ENCODE measurements around the gene HAAO.
A peak's percentile ranks its signal among the peaks of the same experiment; 100 is the strongest.

HAAO gene

GRCh38 chr2:42793334-42794270 is 1.2 kb upstream of the HAAO start:
- no peak for DNase-seq (ENCODE audit: low spot score)

- no peak for DNase-seq (ENCODE audit: low spot score)
These were observed 248 bp downstream of the HAAO start for GRCh38 chr2:42792087-42792582.

GRCh38 chr2:42791606-42792005 is 777 bp downstream of the HAAO start:
- no peak for DNase-seq (ENCODE audit: low spot score)

- DNase-seq (ENCODE audit: low spot score) = no peak
These were observed 2.6 kb downstream of the HAAO start for GRCh38 chr2:42789751-42790150.

GRCh38 chr2:42788882-42789281 is 3.5 kb downstream of the HAAO start:
- no peak for DNase-seq (ENCODE audit: low spot score)

GRCh38 chr2:42788478-42788793 is 3.9 kb downstream of the HAAO start:
- DNase-seq (ENCODE audit: low spot score) = no peak

- DNase-seq (ENCODE audit: low spot score) = no peak
These were observed 4.5 kb downstream of the HAAO start for GRCh38 chr2:42787788-42788477.

- no peak for DNase-seq (ENCODE audit: low spot score)
These were observed 5.0 kb downstream of the HAAO start for GRCh38 chr2:42787424-42787787.

- DNase-seq (ENCODE audit: low spot score) = no peak
These were observed 5.6 kb downstream of the HAAO start for GRCh38 chr2:42786561-42787345.

- DNase-seq (ENCODE audit: low spot score) = no peak
These were observed 8.0 kb downstream of the HAAO start for GRCh38 chr2:42784204-42784880.

- DNase-seq (ENCODE audit: low spot score) = no peak
These were observed 8.9 kb downstream of the HAAO start for GRCh38 chr2:42783511-42783910.

- DNase-seq (ENCODE audit: low spot score) = no peak
These were observed 11.2 kb downstream of the HAAO start for GRCh38 chr2:42781181-42781580.

- DNase-seq (ENCODE audit: low spot score) = no peak
These were observed 14.2 kb downstream of the HAAO start for GRCh38 chr2:42777883-42778805.

- no peak for DNase-seq (ENCODE audit: low spot score)
These were observed 16.6 kb downstream of the HAAO start for GRCh38 chr2:42775810-42776209.

GRCh38 chr2:42775186-42775585 is 17.2 kb downstream of the HAAO start:
- no peak for DNase-seq (ENCODE audit: low spot score)

- DNase-seq (ENCODE audit: low spot score) = no peak
These were observed 20.7 kb downstream of the HAAO start for GRCh38 chr2:42771546-42772153.

GRCh38 chr2:42770288-42771131 is 21.9 kb downstream of the HAAO start:
- peak; percentile 65 for DNase-seq (ENCODE audit: low spot score)

GRCh38 chr2:42769583-42770287 is 22.6 kb downstream of the HAAO start:
- DNase-seq (ENCODE audit: low spot score) = no peak

- DNase-seq (ENCODE audit: low spot score) = no peak
These were observed 23.6 kb downstream of the HAAO start for GRCh38 chr2:42768706-42769256.
